Stimulated activated naive CD8-positive, alpha-beta T cell treated with anti-CD3 and anti-CD28 coated beads, Interleukin-15, amount 100 ng/mL, for 72 hours (primary cell): ENCODE measurements around the gene FRMD8.

ENCODE experiments used
- ATAC-seq: fragments of 150-1000 bp; cut with Tn5 transposase; 2 replicates; pipeline ENCODE4 v1.10.0; 2021; ENCODE audit warnings: mild to moderate bottlenecking, moderate library complexity
- DNase-seq, 2 donors: peaks; one replicate each; pipeline ENCODE4 v3.0.0; 2021 to 2022
- H3K27ac Mint-ChIP-seq, 2 donors: one replicate each; pipeline ENCODE4 v1.8.0; 2022; ENCODE audit warnings: mild to moderate bottlenecking in 2 of 2, mixed read lengths in 2 of 2, moderate library complexity in 2 of 2
- H3K27me3 Mint-ChIP-seq: one replicate; pipeline ENCODE4 v1.8.0; 2022; ENCODE audit warnings: mixed read lengths
- H3K4me1 Mint-ChIP-seq: one replicate; pipeline ENCODE4 v1.8.0; 2022; ENCODE audit warnings: mild to moderate bottlenecking, mixed read lengths
- H3K4me3 Mint-ChIP-seq, 2 donors: one replicate each; pipeline ENCODE4 v1.8.0; 2022; ENCODE audit warnings: mild to moderate bottlenecking in 2 of 2, mixed read lengths in 2 of 2, moderate library complexity in 1 of 2
- H3K9me3 Mint-ChIP-seq, 2 donors: one replicate each; pipeline ENCODE4 v1.8.0; 2022; ENCODE audit warnings: mixed read lengths in 2 of 2

The FRMD8 gene

DNA sequence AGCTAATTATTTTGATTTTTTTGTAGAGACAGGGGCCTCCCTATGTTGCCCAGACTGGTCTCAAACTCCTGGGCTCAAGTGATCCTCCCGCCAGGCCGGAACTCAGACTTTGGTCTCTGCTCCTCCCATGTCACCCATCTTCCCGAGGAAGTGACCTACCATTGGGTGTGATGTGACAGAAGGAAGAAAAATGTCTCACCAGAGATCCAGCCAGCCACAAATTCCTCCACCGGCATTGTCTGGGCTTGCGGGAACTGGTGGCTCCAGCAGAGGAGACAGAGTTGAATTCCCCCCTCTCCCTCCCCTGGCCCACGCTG, 4.8 kb upstream of the FRMD8 start:
- DNase-seq = no peak
- peak overlapping the region; percentile 91 to 92 for H3K27ac Mint-ChIP-seq

DNA sequence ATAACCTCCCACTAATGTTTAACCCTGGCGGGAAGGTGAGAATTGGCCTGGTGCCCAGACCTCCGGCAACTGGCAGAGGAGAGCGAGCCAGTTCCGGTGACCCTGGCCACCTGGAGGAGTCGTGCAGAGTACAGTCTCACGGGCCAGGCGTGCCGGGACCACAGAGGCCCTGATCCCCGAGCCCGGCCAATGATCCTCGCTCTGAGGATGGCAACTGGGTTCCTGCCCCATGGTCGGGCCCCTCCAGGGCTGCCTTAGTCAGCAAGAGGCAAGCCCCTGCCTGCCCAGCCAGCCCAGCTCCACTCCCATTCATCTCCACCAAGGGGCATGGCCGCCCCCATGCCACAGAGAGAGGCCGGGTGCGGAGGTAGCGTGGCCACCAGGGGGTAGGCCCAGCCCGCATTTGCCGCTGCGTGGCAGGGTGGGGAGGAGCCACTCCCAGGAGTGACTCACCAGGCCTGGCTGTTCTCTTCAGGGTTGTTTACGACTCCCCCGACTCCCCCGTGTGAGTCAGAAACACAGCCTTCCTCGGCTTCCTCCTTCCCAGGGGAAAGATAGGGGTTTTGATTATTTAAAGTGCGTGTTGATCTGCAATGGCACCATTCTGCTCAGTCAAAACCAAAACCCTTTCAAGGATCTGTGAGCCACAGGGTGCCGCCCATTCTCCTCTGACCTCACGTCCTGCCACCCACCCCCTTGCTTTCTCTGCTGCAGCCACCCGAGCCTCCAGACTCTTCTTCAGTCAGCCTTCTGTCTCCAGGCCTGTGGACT, 4.2 kb upstream of the FRMD8 start, which contains the start of gene SLC25A45:
Gene SLC25A45, minus strand, starts transcription at position 614 of the 771 bp plus-strand sequence. CDS start 695 bp downstream, outside the sequence.
- peak; percentile 91 for ATAC-seq
- peak within 1 kb of the TSS; percentile 84 to 91 for H3K4me3 Mint-ChIP-seq
- no peaks in the 10 kb centered on the region for H3K9me3 Mint-ChIP-seq
- no peaks in the 10 kb centered on the region for H3K27me3 Mint-ChIP-seq
- peak; percentile 95 to 98 for DNase-seq
- peaks cover 80% of the 10 kb centered on the region for H3K4me1 Mint-ChIP-seq
- H3K27ac Mint-ChIP-seq = peak within 1 kb of the TSS; percentile 91 to 92

More for the DNA sequence above, 4.8 kb upstream of the FRMD8 start:
- H3K4me1 Mint-ChIP-seq = peaks cover 76% of the 10 kb centered on the region
- H3K27me3 Mint-ChIP-seq = no peaks in the 10 kb centered on the region
- H3K9me3 Mint-ChIP-seq = no peaks in the 10 kb centered on the region
- ATAC-seq = peak; percentile 0
- peak overlapping the region; percentile 84 to 91 for H3K4me3 Mint-ChIP-seq

DNA sequence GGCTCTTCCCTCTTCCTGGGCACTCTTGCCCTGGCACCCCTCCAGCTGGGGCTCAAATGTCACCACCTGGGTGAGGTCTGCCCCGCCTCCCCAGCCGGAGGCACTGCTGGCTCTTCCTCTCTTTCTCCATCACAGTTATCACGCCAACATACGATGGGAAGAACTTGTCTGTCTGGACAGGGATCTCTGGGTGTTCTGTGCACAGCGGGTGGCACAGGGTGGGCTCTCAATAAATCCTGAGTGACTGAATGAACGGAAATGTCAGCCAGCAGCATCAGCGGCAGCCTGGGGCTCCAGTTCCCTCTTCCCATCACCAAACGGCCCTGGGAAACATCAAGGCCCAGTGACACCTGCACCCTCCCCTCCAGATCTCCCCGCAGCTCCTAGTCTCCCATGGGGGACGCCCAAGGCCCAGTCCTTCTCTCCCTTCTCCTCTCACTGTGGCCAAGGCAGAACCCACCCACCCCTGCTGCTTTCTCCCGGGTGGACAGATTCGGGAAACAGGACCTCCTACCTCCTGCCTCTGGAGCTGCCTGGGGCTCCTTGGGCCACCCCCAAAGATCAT, 3.6 kb upstream of the FRMD8 start:
- no peak for DNase-seq
- Mint-ChIP-seq H3K9me3 (no peaks in the 10 kb centered on the region), H3K27ac (peak overlapping the region; percentile 91 to 92), H3K4me3 (peak overlapping the region; percentile 84 to 91), H3K4me1 (peaks cover 84% of the 10 kb centered on the region), H3K27me3 (no peaks in the 10 kb centered on the region)
- ATAC-seq = no peak

DNA sequence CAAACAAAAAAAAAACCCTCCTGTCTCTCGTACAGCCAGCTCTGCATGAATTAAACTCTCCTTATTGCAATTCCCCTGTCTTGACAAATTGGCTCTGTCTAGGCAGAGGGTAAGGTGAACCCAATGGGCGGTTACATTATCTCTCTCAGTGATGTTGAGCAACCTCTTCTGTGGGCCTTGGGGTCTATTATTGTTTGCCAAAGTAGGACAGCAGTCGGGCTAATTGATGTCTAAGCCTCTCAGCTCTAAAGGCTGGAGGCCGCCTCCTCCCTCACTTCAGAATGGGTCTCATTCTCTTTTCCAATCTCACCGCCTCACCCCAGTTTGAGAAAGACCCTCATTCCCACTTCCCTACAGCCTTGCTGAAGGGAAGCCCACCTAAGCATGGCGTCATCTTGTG, 2.7 kb upstream of the FRMD8 start:
- no peak for ATAC-seq
- no peaks in the 10 kb centered on the region for H3K9me3 Mint-ChIP-seq
- H3K27me3 Mint-ChIP-seq = no peaks in the 10 kb centered on the region
- H3K4me3 Mint-ChIP-seq = peak overlapping the region; percentile 84 to 91
- peaks cover 84% of the 10 kb centered on the region for H3K4me1 Mint-ChIP-seq
- H3K27ac Mint-ChIP-seq = peak overlapping the region; percentile 81 to 95
- no peak for DNase-seq

DNA sequence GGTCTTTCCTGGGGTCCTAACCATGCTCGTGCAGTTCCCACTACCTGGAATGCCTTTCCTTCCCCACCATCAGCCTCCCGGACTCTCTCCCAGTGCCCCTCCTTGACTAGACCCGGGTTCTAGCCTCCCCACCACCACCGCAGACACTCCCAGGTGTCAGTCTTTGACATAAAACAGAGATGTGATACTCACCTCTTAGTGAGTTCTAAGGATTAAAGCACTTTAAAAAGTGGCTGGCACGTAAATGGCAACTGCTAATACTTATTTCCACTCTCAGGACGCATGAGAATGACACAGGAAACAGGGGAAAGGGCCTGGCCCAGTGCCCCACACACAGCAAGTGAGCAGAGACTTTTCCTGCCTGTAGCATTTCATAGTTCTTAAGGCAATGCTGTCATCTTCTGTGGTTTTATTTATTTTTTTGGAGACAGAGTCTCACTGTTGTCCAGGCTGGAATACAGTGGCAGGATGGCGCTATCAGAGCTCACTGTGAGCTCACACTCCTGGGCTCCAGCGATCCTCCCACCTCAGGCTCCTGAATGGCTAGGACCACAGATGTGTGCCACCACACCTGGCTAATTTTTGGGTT, 2.0 kb upstream of the FRMD8 start:
- no peaks in the 10 kb centered on the region for H3K27me3 Mint-ChIP-seq
- H3K27ac Mint-ChIP-seq = peak overlapping the region; percentile 81 to 95
- H3K4me1 Mint-ChIP-seq = peaks cover 90% of the 10 kb centered on the region
- ATAC-seq = no peak
- DNase-seq = no peak
- no peaks in the 10 kb centered on the region for H3K9me3 Mint-ChIP-seq
- peak overlapping the region; percentile 84 to 96 for H3K4me3 Mint-ChIP-seq

DNA sequence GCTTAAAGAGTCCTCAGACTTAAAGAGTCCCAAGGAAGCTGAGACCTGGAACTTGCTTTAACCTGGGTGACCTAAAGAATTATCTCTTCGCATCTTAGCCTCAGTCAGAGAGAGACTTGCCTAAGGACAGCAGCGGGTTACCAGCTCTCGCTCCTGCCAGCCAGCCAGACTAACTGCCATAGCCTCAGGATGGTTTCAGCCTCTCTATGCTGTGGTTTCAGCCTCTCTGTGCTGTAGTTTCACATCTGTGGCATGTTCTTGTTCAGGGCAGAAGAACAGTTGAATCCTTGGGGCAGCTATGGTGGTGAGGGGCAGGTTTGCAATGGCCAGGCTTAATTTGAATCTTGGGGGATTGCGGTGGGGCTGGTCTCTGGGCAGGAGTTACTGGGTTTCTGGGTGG, 2.3 kb downstream of the FRMD8 start:
- no peak for ATAC-seq

DNA sequence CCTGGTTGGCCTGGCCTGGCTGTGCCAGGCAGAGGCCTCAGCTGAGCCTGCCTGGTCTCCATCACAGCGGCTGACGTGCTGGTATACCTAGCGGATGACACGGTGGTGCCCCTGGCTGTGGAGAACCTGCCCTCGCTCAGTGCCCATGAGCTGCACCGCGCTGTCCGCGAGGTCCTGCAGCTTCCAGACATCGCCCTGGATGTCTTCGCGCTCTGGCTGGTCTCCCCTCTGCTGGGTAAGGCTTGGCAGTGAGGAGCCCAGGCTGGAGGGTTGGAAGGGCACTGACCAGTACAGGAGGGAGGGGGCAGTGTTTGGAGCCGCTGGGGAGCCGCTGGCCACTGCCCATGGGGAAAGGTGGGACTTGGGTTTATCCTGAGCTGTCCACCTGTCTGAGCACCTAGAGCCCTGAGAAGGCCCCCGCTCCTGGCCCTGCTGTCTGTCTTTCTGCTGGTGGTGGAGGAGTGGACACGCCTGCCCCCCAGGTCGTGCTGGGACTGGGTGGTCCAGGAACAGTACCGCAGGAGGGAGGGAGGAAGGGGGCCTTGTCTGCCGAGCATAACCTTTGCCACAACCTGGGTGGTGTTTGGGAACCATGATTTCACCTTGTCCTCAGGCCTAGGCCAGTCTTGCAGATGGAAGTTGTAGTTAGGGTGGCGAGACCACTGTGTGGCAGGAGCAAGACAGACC, 3.0 kb downstream of the FRMD8 start:
- Mint-ChIP-seq H3K4me3 (peak overlapping the region; percentile 42 to 57), H3K27me3 (no peaks in the 10 kb centered on the region), H3K9me3 (no peaks in the 10 kb centered on the region), H3K4me1 (peaks cover 76% of the 10 kb centered on the region), H3K27ac (peak overlapping the region; percentile 61 to 89)
- DNase-seq (no peak), ATAC-seq (no peak)

More for the DNA sequence above, 2.3 kb downstream of the FRMD8 start:
- Mint-ChIP-seq H3K27me3 (no peaks in the 10 kb centered on the region), H3K4me3 (peak overlapping the region; percentile 42 to 57), H3K4me1 (peaks cover 83% of the 10 kb centered on the region), H3K27ac (peak overlapping the region; percentile 27 to 67), H3K9me3 (no peaks in the 10 kb centered on the region)
- DNase-seq = no peak

DNA sequence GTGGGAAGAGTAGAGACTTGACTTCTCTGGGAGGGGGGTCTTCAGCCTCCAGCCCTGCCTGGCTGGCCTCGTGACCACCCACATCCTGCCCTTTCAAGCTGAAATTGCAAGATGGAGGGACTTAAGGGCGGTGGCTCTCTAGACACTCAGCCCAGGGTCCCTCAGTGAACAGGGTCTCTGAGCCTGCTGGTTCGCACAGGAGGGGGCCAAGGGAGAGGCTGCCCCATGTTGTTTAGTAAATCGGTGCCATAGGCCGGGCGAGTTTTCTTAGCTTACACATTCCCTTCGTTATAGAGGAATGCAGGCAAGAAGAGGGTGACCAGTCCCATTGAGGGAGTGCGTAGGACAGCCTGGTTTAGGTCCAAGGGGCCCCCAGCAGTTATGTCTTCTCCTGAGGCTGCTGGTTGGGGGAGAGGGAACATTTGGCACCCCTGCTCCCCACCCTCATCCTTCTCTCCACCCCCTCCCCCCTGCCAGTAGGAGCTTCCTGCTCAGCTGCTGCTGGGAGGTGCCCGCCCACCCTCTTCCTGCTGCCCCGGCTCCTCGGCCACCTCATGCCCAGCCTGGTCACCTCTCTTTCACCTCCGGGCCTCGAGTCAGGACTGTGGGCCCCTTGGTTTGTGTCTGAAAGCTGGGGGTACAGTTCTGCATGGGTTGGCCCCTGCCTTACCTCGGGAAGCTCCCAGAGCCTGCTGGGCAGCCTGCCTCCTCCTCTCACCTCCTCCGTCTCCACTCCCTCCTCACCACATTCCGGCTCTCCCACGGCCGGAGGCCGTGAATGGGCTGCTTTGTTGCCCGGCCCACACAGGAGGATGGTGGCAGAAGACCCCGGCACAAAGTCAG, 3.9 kb downstream of the FRMD8 start:
- Mint-ChIP-seq H3K4me3 (peak overlapping the region; percentile 29), H3K9me3 (no peaks in the 10 kb centered on the region), H3K27me3 (no peaks in the 10 kb centered on the region), H3K4me1 (peaks cover 67% of the 10 kb centered on the region), H3K27ac (peak overlapping the region; percentile 86 to 89)
- no peak for ATAC-seq
- no peak for DNase-seq

DNA sequence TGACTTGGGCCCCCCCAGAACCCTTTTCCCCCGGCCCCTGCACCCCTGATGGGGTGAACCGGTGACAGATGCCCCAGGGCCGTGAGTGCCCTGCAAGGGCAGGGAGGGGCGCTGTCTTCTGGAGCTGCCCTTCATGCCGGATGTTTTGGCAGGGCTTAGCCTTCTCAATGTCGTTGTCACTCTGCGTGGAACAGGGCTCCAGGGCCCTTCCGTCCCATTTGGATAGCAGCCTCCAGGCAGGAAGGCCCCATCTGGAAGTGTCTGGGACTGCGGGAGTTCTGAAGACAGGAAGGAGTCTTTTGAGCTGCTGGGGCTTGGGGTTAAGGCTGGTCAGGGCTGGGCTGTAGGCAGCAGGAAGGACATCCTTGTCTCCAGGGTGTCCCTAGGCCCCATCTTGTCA, 4.6 kb downstream of the FRMD8 start:
- H3K27ac Mint-ChIP-seq = peak overlapping the region; percentile 86 to 89

DNA sequence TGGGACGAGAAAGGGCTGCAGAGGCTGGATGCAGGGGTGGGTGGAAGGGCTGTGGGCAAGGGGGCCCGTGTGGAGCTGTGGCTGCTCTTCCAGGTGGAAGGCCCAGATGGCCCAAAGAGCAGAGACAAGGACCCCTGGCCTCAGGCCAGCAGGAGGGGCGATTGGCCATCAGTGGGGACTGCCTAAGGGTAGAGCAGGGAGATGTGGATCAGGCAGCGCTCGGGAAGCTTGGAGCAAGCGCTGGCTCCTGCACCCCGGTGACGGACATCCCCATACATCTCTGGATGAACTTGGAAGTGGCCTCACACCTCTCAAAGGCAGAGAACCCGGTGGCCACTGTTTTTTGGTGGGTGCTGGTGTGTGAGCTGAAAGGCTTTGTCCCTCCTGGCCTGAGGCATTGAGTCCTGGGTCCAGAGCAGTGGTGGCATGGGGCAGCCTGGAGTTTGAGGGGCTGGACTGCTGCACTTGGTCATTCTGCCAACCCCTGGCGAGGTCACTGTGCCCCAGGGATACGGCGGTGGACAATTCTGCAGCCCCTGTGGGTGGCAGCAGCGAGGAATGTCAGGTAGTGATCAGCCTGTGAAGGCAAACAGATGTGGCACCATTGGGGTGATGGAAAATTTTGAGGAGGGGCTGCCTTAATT, 5.9 kb downstream of the FRMD8 start:
- Mint-ChIP-seq H3K9me3 (no peaks in the 10 kb centered on the region), H3K4me3 (no peak overlapping the region), H3K4me1 (peaks cover 53% of the 10 kb centered on the region), H3K27ac (peak overlapping the region in 1 of 2 donors; percentile 31), H3K27me3 (no peaks in the 10 kb centered on the region)
- no peak for ATAC-seq
- no peak for DNase-seq

More for the DNA sequence above, 4.6 kb downstream of the FRMD8 start:
- Mint-ChIP-seq H3K27me3 (no peaks in the 10 kb centered on the region), H3K9me3 (no peaks in the 10 kb centered on the region), H3K4me1 (peaks cover 62% of the 10 kb centered on the region), H3K4me3 (no peak overlapping the region)
- ATAC-seq = no peak
- no peak for DNase-seq

DNA sequence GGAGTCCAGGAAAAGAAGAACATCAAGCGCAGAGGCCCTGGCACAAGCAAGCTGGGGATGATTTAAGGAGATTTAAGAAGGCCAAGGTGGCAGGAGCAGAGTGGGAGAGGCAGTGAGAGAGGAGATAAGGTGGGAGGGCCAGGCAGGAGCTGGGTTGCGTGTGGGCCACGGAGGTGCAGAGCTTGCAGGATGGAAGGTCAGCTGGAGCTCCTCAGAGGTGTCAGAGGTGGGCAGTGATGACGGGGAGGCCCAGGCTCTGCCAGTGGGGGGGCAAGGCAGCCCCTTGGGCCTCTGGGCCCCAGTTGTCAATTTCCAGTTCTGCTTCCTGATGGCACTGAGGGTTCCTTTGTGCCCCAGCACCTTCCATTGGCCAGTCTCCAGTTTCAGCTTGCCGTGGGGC, 6.5 kb downstream of the FRMD8 start:
- ATAC-seq = no peak
- Mint-ChIP-seq H3K9me3 (no peaks in the 10 kb centered on the region), H3K4me1 (peaks cover 49% of the 10 kb centered on the region), H3K27me3 (no peaks in the 10 kb centered on the region), H3K4me3 (no peak overlapping the region), H3K27ac (peak overlapping the region in 1 of 2 donors; percentile 21)
- DNase-seq = no peak

DNA sequence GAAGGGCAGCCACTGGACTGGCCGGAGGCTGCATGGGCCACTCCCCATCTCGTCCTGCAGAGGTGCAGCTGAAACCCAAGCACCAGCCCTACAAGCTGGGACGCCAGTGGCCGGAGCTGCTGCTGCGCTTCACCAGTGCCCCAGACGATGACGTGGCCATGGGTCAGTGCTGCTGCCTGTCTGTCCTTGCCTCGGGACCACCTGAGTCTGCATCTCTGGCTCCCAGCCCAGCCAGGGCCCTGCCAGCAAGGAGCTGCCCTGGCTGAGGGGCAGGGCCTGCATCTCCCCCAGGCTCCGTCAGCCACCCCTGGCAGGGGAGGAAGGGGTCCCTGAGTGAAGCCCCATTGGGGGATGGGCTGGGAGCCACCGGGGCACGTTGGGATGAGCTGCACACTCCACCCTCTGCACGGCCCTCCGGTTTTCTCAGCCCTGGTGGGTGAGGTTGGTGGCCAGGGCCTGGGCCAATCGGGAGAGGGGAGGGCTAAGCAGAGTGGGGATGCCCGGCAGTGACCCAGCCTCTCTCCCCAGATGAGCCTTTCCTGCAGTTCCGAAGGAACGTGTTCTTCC, 7.2 kb downstream of the FRMD8 start:
- Mint-ChIP-seq H3K27ac (no peak overlapping the region), H3K27me3 (no peaks in the 10 kb centered on the region), H3K4me1 (peaks cover 42% of the 10 kb centered on the region), H3K9me3 (no peaks in the 10 kb centered on the region), H3K4me3 (no peak overlapping the region)
- ATAC-seq (no peak), DNase-seq (no peak)

DNA sequence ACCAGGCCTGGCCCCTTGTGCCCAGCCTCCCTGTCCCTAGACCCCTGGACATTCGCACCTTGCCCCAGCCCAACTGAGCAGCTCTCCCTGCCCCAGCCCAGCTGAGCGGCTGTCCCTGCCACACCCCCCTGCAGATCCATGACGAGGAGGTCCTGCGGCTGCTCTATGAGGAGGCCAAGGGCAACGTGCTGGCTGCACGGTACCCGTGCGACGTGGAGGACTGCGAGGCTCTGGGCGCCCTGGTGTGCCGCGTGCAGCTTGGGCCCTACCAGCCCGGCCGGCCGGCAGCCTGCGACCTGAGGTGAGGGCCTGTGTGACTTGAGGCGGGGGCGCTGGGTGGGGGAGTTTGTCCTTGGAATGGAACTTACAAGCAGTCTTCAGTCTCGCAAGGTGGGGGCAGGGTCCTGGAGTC, 7.7 kb downstream of the FRMD8 start:
- peaks cover 36% of the 10 kb centered on the region for H3K4me1 Mint-ChIP-seq
- H3K4me3 Mint-ChIP-seq = no peak overlapping the region

DNA sequence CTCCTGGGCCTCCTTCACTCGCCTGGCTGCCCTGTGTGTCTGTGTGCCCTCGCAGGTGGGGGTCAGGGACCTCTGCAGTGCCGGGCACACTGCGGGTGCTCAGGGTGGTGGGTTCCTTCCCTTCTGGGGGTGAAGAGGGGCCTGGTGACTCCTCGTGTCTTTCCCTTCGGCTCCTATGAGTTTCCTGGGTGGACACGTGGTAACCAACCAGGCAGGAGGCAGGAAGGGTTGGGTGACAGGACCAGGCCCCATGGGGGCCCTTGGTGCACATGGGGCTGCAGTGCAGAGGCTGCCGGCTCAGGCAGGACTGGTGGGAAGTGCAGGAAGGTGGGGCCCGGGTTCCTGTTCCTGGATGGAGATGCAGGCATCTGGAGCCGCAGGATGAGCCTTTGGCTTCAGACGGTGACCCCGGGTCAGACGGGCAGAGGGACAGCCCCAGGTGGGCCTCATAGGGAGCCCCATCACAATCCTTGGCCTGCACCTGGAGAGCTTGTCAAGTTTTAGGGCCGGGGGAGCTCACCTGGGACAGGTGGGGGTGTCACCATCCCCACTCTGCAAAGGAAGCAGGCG, 9.6 kb downstream of the FRMD8 start:
- H3K27ac Mint-ChIP-seq = no peak overlapping the region
- no peak overlapping the region for H3K4me3 Mint-ChIP-seq
- peaks cover 32% of the 10 kb centered on the region for H3K4me1 Mint-ChIP-seq
- ATAC-seq = no peak
- DNase-seq = no peak
- no peaks in the 10 kb centered on the region for H3K27me3 Mint-ChIP-seq
- no peaks in the 10 kb centered on the region for H3K9me3 Mint-ChIP-seq

More for the DNA sequence above, 7.7 kb downstream of the FRMD8 start:
- Mint-ChIP-seq H3K9me3 (no peaks in the 10 kb centered on the region), H3K27ac (no peak overlapping the region), H3K27me3 (no peaks in the 10 kb centered on the region)
- no peak for DNase-seq
- ATAC-seq = no peak
